SK-N-SH (cell line): ENCODE results near the gene PPP1R1B. TPM values are rescaled to one million over a fixed set of nuclear protein-coding genes. Genes with fewer than 3 reads are reported as not detected.

Experiments used
- CTCF ChIA-PET: fragments of 300-600, 350-600 bp; formaldehyde crosslinking; extraction: SDS; loops from one replicate; lab custom pipeline; 2021; lab: Yijun Ruan, JAX
- POLR2A ChIA-PET: fragments of 350-600 bp; sonication (Branson Sonifier 250); formaldehyde crosslinking; extraction: SDS; loops from one replicate; lab custom pipeline; 2020; ENCODE audit warnings: antibody characterized with exemption, inconsistent platforms; lab: Yijun Ruan, JAX
- DNase-seq: peaks from one replicate; pipeline ENCODE4 v3.0.0; 2012
- H2AFZ ChIP-seq: fragments of 200-600 bp; sonication (generic); 2 replicates; pipeline ENCODE4 v1.8.1; 2016; ENCODE audit warnings: antibody characterized with exemption, mild to moderate bottlenecking, low read depth
- H3F3A ChIP-seq: fragments of 200-600 bp; sonication (generic); replicated peaks from 2 replicates; pipeline ENCODE3; 2016; ENCODE audit warnings: antibody characterized with exemption, mild to moderate bottlenecking; ENCODE audit not compliant: insufficient read depth
- H3K27ac ChIP-seq, 2 experiments: fragments of 200-500 bp in 1 of 2; fragments of 200-600 bp in 1 of 2; sonication (Bioruptor generic) in 1 of 2; sonication (generic), shearing (Covaris generic) in 1 of 2; 2 replicates each; pipeline versions ENCODE4 v1.5.1 to v1.6.1; 2014 to 2016; ENCODE audit warnings: low read depth in 2 of 2, inconsistent platforms in 1 of 2, low read length in 1 of 2, mild to moderate bottlenecking in 1 of 2, mixed read lengths in 1 of 2
- H3K27me3 ChIP-seq: fragments of 200-600 bp; sonication (generic), shearing (Covaris generic); 2 replicates; pipeline ENCODE4 v1.6.1; 2016; ENCODE audit warnings: mixed run types; ENCODE audit not compliant: insufficient read depth
- H3K36me3 ChIP-seq, 2 experiments: fragments of 200-500 bp in 1 of 2; fragments of 200-600 bp in 1 of 2; sonication (Bioruptor generic) in 1 of 2; sonication (generic) in 1 of 2; replicated peaks in 1 of 2; 2 replicates each; pipeline versions ENCODE3 to v1.5.1; 2014 to 2016; ENCODE audit warnings: low read length in 1 of 2, mild to moderate bottlenecking in 1 of 2; ENCODE audit not compliant: insufficient read depth in 2 of 2, control insufficient read depth in 1 of 2
- H3K4me1 ChIP-seq, 2 experiments: fragments of 200-500 bp in 1 of 2; fragments of 200-600 bp in 1 of 2; sonication (Bioruptor generic) in 1 of 2; sonication (generic), shearing (Covaris generic) in 1 of 2; 2 replicates each; pipeline versions ENCODE4 v1.5.1 to v1.6.1; 2014 to 2016; ENCODE audit warnings: low read depth in 1 of 2, low read length in 1 of 2, mixed run types in 1 of 2; ENCODE audit not compliant: insufficient read depth in 2 of 2, control insufficient read depth in 1 of 2
- H3K4me2 ChIP-seq: fragments of 200-600 bp; sonication (generic), shearing (Covaris generic); 2 replicates; pipeline ENCODE4 v1.6.1; 2017; ENCODE audit warnings: mixed run types
- H3K4me3 ChIP-seq, 2 experiments: fragments of 200-500 bp in 1 of 2; fragments of 200-600 bp in 1 of 2; sonication (Bioruptor generic) in 1 of 2; sonication (generic), shearing (Covaris generic) in 1 of 2; 2 replicates each; pipeline versions ENCODE4 v1.5.1 to v1.8.1; 2014 to 2016; ENCODE audit warnings: low read depth in 2 of 2, inconsistent platforms in 1 of 2, low read length in 1 of 2, mild to moderate bottlenecking in 1 of 2, mixed read lengths in 1 of 2, moderate library complexity in 1 of 2
- H3K79me2 ChIP-seq: fragments of 200-600 bp; sonication (generic); 2 replicates; pipeline ENCODE4 v1.8.1; 2017; ENCODE audit warnings: mild to moderate bottlenecking; ENCODE audit not compliant: insufficient read depth
- H3K9ac ChIP-seq: fragments of 200-600 bp; sonication (generic); 2 replicates; pipeline ENCODE4 v1.6.1; 2017; ENCODE audit warnings: mixed run types
- H3K9me2 ChIP-seq: fragments of 200-600 bp; sonication (generic); 2 replicates; pipeline ENCODE4 v1.6.1; 2017; ENCODE audit warnings: mixed run types
- H3K9me3 ChIP-seq: fragments of 200-600 bp; sonication (generic); 2 replicates; pipeline ENCODE4 v1.6.1; 2017; ENCODE audit warnings: mixed run types, mild to moderate bottlenecking, moderate library complexity
- H4K20me1 ChIP-seq: fragments of 200-600 bp; sonication (generic); 2 replicates; pipeline ENCODE4 v1.6.1; 2017; ENCODE audit warnings: mild to moderate bottlenecking, mixed run types; ENCODE audit not compliant: insufficient read depth
- ELF1 ChIP-seq: IDR thresholded peaks from 2 replicates; pipeline ENCODE4 v1.4.0; 2012
- EP300 ChIP-seq, 2 experiments: IDR thresholded peaks; 2 replicates each; pipeline versions ENCODE4 v1.4.0 to v1.6.1; 2012; ENCODE audit warnings: borderline replicate concordance in 1 of 2, low read depth in 1 of 2, low read length in 1 of 2
- EZH2phosphoT487 ChIP-seq: fragments of 200-600 bp; sonication (generic); IDR thresholded peaks from 2 replicates; pipeline ENCODE4 v1.6.1; 2017; ENCODE audit warnings: low read depth, mixed run types, mild to moderate bottlenecking, antibody characterized with exemption, moderate library complexity, borderline replicate concordance
- FOSL2 ChIP-seq: IDR thresholded peaks from 2 replicates; pipeline ENCODE4 v1.4.0; 2012; ENCODE audit warnings: low read depth, mild to moderate bottlenecking, moderate library complexity, borderline replicate concordance
- FOXM1 ChIP-seq: IDR thresholded peaks from 2 replicates; pipeline ENCODE4 v1.4.0; 2012; ENCODE audit warnings: low read depth, mild to moderate bottlenecking
- GATA2 ChIP-seq: sonication (generic); formaldehyde crosslinking; IDR thresholded peaks from 2 replicates; pipeline ENCODE4 v1.5.0; 2020; ENCODE audit warnings: mild to moderate bottlenecking, missing genetic modification reagents
- MXI1 ChIP-seq: IDR thresholded peaks from 2 replicates; pipeline ENCODE4 v1.6.1; 2012; ENCODE audit warnings: mild to moderate bottlenecking, low read depth, low read length, improper control_type of control experiment
- TEAD4 ChIP-seq: IDR thresholded peaks from 2 replicates; pipeline ENCODE4 v1.4.0; 2012; ENCODE audit warnings: mild to moderate bottlenecking, borderline replicate concordance; ENCODE audit not compliant: insufficient read depth
- USF2 ChIP-seq: fragments of 150-350 bp; IDR thresholded peaks from 2 replicates; pipeline ENCODE4 v1.6.1; 2017; ENCODE audit warnings: antibody characterized with exemption, low read length, low read depth, borderline replicate concordance
- WGBS: methylation state at CpG from one replicate; pipeline ENCODE4 v1.1.6; 2017; ENCODE audit warnings: low lambda C conversion rate; 5-methylcytosine and 5-hydroxymethylcytosine counted together
- polyA plus RNA-seq, 3 experiments: library from polyadenylated mRNA; depleted of rRNA; stranded (reverse); fragments of >200 nt; gene quantifications; 2 replicates each; pipeline ENCODE4 v1.2.3, GENCODE V29; 2012
- TF ChIP-seq, protein P1 (sequence below): fragments of 150-350 bp; IDR thresholded peaks from 2 replicates; pipeline ENCODE4 v1.6.1; 2016; ENCODE audit warnings: mild to moderate bottlenecking, low read depth, low read length
- TF ChIP-seq, protein P2 (sequence below): IDR thresholded peaks from 2 replicates; pipeline ENCODE4 v1.4.0; 2012; ENCODE audit warnings: low read depth, borderline replicate concordance
- TF ChIP-seq, protein P3 (sequence below): IDR thresholded peaks from 2 replicates; pipeline ENCODE4 v1.6.1; 2012; ENCODE audit warnings: mild to moderate bottlenecking, low read depth, low read length, moderate library complexity

Gene PPP1R1B
- polyA plus RNA-seq, 1 of the 3 experiments (the other 2 are of a cell fraction): 0.07 TPM

DNA sequence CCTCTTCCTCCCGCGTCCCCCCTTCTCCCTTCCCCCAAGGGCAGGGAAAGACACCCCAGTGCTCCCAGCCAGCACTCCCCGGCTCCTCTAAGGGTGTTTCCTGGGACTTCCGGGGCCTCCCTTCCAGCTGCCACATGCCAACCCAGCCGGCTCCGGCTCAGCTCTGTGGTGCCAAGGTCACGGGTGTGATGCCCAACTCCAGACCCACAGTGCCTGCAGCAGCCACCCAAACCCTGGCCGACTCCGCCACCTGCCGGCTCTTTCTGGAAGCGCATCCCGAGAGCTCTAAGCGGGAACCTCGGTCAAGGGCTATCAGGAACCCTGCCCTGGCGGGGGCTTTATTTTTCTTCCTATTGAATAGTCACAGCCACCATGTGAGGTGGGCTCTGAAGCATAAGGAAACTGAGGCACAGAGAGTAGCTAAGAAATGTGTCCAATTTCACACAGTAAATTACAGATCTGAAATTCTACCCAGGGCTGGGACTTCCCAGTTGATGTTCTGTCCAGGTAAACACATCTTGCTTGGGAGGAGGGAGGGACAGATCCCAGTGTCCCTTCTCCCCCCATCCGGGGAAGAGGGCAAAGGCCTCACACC lies 3.3 kb upstream of the PPP1R1B start (continued):
- TF ChIP-seq, protein P1, sequence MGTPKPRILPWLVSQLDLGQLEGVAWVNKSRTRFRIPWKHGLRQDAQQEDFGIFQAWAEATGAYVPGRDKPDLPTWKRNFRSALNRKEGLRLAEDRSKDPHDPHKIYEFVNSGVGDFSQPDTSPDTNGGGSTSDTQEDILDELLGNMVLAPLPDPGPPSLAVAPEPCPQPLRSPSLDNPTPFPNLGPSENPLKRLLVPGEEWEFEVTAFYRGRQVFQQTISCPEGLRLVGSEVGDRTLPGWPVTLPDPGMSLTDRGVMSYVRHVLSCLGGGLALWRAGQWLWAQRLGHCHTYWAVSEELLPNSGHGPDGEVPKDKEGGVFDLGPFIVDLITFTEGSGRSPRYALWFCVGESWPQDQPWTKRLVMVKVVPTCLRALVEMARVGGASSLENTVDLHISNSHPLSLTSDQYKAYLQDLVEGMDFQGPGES: no peak
- TF ChIP-seq FOSL2: no peak
- TF ChIP-seq, protein P2, sequence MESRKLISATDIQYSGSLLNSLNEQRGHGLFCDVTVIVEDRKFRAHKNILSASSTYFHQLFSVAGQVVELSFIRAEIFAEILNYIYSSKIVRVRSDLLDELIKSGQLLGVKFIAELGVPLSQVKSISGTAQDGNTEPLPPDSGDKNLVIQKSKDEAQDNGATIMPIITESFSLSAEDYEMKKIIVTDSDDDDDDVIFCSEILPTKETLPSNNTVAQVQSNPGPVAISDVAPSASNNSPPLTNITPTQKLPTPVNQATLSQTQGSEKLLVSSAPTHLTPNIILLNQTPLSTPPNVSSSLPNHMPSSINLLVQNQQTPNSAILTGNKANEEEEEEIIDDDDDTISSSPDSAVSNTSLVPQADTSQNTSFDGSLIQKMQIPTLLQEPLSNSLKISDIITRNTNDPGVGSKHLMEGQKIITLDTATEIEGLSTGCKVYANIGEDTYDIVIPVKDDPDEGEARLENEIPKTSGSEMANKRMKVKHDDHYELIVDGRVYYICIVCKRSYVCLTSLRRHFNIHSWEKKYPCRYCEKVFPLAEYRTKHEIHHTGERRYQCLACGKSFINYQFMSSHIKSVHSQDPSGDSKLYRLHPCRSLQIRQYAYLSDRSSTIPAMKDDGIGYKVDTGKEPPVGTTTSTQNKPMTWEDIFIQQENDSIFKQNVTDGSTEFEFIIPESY: no peak

DNA sequence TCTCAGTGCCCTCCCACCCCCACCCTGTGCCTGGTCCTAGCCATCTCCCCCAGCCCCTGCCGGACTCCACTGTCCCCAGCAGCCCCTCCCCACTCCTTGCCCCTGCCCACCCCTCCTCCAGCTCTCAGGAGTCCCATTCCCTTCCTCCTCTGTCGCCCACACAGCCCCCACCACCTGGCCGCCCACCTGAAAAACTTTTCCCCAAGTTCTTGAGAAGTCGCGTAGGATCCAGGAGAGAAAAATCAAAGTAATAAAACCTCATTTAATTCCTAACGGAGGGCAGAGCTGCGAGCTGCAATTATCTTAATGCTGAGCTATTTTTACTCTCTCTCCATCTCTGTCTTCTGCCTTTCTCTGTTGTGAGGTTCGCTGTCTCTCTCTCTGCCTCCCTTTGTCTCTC lies 2.4 kb upstream of the PPP1R1B start:
- peaks cover 26% of the 10 kb centered on the region for H3K27me3 ChIP-seq
- POLR2A ChIA-PET: no interaction called here

More for the DNA sequence above, 2.4 kb upstream of the PPP1R1B start:
- CTCF ChIA-PET: interaction anchor here (0.8 to 14.5 kb wide), 10 partner anchors 13 to 132 kb away, joined by 3 to 483 read pairs (median 64); partner anchors contain the start of genes MIEN1, NEUROD2, PNMT and STARD3
- Histone ChIP-seq H3K36me3 (no peaks in the 10 kb centered on the region), H4K20me1 (0 out of 2 replicates have a peak, but pooled peaks cover 4% of the 10 kb centered on the region), H3K27ac (no peak overlapping the region), H3K79me2 (no peaks in the 10 kb centered on the region), H3K4me2 (no peak overlapping the region), H3F3A (peaks cover 3% of the 10 kb centered on the region), H3K9ac (no peak overlapping the region), H3K4me1 (peaks cover 0 to 8% of the 10 kb centered on the region in 2 experiments; a peak in 1 of 4 replicates), H2AFZ (no peak overlapping the region), H3K4me3 (no peak overlapping the region), H3K9me3 (no peaks in the 10 kb centered on the region), H3K9me2 (no peaks in the 10 kb centered on the region)
- DNase-seq: no peak
- TF ChIP-seq, protein P1: no peak
- no peak for TF ChIP-seq FOXM1
- TF ChIP-seq GATA2 (CRISPR knock-in tag): no peak
- TF ChIP-seq, protein P3, sequence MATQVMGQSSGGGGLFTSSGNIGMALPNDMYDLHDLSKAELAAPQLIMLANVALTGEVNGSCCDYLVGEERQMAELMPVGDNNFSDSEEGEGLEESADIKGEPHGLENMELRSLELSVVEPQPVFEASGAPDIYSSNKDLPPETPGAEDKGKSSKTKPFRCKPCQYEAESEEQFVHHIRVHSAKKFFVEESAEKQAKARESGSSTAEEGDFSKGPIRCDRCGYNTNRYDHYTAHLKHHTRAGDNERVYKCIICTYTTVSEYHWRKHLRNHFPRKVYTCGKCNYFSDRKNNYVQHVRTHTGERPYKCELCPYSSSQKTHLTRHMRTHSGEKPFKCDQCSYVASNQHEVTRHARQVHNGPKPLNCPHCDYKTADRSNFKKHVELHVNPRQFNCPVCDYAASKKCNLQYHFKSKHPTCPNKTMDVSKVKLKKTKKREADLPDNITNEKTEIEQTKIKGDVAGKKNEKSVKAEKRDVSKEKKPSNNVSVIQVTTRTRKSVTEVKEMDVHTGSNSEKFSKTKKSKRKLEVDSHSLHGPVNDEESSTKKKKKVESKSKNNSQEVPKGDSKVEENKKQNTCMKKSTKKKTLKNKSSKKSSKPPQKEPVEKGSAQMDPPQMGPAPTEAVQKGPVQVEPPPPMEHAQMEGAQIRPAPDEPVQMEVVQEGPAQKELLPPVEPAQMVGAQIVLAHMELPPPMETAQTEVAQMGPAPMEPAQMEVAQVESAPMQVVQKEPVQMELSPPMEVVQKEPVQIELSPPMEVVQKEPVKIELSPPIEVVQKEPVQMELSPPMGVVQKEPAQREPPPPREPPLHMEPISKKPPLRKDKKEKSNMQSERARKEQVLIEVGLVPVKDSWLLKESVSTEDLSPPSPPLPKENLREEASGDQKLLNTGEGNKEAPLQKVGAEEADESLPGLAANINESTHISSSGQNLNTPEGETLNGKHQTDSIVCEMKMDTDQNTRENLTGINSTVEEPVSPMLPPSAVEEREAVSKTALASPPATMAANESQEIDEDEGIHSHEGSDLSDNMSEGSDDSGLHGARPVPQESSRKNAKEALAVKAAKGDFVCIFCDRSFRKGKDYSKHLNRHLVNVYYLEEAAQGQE: no peak
- no peak for TF ChIP-seq EP300 (IDR thresholded peaks at IDR 0.05; ENCODE audit: borderline replicate concordance in 1 of 2, low read depth in 1 of 2, low read length in 1 of 2)
- no peak for TF ChIP-seq ELF1
- no peak for TF ChIP-seq TEAD4
- TF ChIP-seq MXI1: no peak
- TF ChIP-seq USF2: no peak
- no peak for TF ChIP-seq EZH2phosphoT487
- 67% methylated on average over 8 of the region's 8 CpGs for WGBS
